Hepatocyte (in vitro differentiated cells): ENCODE results near the gene BEND7.

Experiments used
- CTCF ChIP-seq: fragments of 200-600 bp; sonication (generic); IDR thresholded peaks from 2 replicates; pipeline ENCODE4 v1.5.1; 2016; ENCODE audit warnings: antibody characterized with exemption, mild to moderate bottlenecking; ENCODE audit not compliant: poor library complexity
- EZH2 ChIP-seq: fragments of 200-600 bp; sonication (generic); IDR thresholded peaks from 2 replicates; pipeline ENCODE4 v1.6.1; 2016; ENCODE audit warnings: antibody characterized with exemption, mild to moderate bottlenecking, borderline replicate concordance

DNA sequence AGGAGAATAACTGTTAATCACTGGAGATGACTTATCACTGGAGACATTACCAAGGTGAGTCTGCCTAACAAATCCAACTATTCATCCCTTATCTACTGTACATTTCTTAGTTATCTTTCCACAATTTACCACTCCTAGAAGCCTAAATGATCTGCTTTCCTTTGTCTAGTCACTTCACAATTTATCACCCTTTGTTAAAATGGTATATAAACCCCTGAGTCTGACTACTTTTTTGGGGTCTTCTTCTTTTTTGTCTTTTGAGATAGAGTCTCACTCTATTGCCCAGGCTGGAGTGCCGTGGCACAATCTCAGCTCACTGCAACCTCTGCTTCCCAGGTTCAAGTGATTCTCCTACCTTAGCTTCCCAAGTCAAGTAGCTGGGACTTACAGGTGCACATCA is 114.7 kb downstream of the BEND7 start:
- no peak for TF ChIP-seq CTCF
- TF ChIP-seq EZH2: no peak
